Fibroblast of skin of right quadriceps (primary cell): ENCODE data around the gene ATG2A.

ENCODE experiments used
- DNase-seq: peaks from one replicate; pipeline ENCODE4 v3.0.0-alpha.2; 2013

Gene ATG2A

GRCh38 chr11:64916775-64917662 lies at the start of gene ATG2A:
Gene ATG2A (minus strand): TSS chr11:64917209. CDS start chr11:64917135, 74 bp downstream.
- peak; percentile 100 for DNase-seq

DNA sequence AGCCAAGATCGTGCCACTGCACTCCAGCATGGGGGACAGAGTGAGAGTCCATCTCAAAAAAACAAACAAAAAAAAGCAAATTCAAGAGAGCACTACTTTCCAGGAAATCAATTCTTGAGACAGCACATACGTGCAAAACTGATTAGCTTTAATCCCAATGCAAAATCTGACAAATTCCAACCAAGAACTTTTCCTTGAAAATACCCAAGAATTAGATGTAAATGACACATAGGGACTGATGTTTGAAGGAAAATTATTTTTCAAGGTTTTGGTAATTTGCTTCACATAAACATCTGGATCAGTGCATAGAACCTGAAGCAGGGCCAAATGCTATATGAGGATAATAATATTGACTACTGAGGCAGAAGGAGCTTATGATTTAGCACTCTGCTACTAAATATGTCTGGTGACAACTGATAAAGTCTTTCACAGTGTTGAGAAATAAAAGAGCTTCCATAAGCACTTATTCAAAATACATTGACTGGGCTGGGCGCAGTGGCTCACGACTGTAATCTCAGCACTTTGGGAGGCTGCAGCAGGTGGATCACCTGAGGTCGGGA lies 46.1 kb upstream of the ATG2A start:
- DNase-seq = no peak

DNA sequence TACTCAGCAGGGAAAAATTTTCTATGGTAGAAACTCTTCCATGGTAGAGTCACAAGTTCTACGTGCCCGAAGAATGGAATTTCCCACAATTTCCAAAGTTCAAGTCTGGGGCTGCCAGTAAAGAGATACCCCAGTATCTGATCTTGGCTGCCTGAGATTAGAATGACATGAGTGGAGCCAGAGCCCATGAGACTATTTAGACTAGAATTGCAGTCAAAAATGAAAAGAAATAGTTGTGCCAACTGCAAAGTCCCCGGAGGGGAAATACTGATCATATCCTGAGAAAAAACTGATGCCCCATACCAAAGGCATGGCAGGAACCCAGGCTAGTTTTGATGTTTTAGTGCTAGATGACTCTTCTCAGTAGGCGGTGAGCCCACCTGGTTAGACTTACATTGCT lies 43.7 kb upstream of the ATG2A start:
- no peak for DNase-seq

DNA sequence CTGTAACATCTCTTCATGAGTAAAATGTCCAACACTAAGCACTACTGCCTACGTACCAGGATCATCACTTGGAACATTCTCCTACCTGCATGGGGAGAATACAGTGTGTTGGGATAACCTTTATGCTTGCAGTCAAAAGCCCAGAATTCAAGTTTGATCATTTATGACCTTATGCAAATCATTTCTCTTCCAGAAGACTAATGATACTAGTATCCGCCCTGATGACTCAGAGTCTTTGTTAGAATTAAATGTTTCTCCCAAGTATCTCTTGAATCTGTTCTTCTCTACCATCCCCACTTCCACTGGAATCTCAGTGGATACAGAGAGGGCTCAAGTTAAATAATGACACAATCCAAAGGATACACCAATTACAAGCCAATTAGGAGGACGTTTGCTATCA lies 42.5 kb upstream of the ATG2A start:
- no peak for DNase-seq

DNA sequence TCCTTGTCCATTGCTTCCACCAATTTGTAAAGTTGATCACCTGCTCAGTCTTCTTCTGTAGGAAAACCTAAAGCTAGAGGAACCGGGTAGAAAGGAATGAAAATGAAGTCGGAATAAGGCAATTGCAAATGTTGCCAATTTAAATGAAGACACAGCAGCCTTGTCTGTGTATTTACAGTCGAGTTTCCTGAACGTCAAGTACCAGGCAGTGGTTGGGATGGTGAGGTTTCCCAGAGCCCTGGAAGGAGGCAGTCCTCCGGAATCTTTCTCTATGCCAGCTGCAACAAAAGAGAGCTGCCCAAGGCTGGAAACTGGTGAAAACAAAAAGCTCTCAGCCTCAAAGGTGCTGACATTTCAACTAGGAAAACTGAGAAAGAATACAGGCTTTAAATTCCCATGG lies 37.2 kb upstream of the ATG2A start:
- DNase-seq = no peak

GRCh38 chr11:64951529-64951928 lies 34.5 kb upstream of the ATG2A start:
- DNase-seq = no peak

DNA sequence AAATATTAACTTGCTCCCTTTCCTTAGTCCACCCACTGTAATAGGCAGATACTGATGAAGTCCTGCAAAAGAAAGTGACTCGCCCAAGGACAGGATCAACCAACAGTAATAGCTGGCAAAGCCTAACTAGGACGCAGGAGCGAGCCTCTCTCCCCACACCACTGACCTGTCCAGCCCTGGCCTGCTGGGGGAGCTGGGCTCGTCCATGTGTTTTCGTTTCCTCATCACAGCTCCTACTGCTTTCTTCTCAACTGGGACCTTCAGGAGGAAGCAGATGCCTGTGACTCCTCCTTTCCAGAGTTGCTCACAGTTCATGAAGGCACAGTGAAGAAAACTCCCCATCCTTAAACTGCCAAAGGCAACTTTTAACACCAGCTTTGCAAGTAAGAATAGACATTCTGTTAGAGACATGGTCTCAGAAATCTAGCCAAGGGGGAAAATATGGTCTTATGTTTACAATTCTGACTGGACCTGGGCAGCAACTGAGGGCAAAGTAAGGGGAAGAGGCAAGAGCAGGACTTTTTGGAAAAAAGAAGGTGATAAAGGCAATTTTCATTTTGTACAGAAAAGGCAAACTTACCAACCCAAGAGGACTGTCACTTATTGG lies 30.3 kb upstream of the ATG2A start:
- DNase-seq = no peak

GRCh38 chr11:64936539-64936938 lies 19.5 kb upstream of the ATG2A start:
- no peak for DNase-seq

DNA sequence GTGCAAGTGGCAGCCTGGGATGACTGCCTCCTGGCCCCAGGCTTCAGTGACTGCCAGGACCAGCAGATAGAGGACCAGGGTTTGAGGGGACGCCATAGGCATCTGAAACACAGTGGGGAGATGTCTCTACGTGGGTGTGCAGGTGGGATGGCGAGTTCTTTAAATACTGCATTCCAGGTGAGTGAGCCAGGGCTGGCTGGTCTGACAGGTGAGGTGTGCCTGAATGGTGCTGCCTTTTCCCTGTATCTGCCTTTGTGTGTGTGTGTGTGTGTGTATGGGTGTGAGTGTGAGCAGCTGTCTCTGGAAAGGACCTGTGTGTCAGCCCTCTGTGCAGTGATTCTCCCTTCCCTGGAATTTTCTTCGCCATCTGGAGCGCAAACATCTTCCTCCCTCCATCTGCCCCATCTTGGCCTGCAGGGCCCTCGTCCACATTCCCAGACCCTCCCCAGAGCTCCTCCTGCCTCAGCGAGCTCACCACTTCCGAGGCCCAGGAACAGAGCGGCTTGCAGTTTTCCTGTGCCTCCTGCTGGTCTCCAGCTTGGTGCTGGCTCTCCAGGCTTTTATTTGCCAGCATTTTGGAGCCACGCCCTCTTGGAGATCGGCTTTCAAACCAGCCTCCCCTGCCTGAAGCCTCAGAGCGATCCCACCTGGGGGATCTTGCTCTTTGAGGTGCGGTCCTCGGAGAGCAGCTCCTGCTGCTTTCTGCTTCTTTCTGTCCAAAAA lies 18.5 kb upstream of the ATG2A start, which contains the start of gene GPHA2:
TSS of gene GPHA2 (minus strand) at position 535 of the 723 bp plus-strand sequence. CDS start at position 102, 433 bp downstream.
- DNase-seq = peak; percentile 48

GRCh38 chr11:64934682-64935358 lies 17.8 kb upstream of the ATG2A start:
- no peak for DNase-seq

- DNase-seq = no peak
These were observed 17.1 kb upstream of the ATG2A start for GRCh38 chr11:64933935-64934681.

DNA sequence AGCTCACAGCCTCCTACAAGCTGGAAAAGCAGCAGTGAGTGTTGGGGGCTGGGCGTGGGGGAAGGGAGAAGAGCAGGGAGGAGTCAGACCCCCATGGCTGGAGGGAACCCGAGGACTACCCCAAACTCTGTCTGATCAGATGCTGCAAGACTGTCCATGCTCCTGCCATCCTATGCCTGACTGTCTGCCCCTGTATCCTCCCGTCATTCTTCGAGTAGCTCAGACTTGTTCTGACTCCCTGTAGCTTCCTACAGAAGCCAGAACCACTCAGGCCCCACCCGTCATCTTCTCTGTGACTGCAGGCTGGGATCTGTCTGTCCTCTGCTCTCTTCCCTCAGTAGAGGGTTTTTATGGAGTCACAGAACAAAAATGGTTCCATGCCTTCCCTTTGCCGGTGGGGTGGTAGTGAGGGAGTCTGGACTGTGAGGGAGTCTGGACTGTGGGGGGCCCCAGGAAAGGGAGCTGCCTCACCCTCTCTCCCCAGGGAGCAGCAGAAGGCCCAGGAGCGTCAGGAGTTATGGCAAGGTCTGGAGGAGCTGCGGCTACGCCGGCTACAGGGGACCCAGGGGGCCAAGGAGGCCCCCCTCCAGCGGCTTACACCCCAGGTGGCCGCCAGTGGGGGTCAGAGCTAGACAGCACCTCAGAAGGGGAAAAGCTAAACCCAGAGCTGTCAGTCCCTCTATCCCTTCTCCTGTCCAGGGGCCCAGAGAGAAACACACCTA lies 16.4 kb upstream of the ATG2A start:
- no peak for DNase-seq

GRCh38 chr11:64932324-64932723 lies 15.3 kb upstream of the ATG2A start:
- DNase-seq = no peak

- DNase-seq = no peak
These were observed 14.3 kb upstream of the ATG2A start for GRCh38 chr11:64931290-64931689.

DNA sequence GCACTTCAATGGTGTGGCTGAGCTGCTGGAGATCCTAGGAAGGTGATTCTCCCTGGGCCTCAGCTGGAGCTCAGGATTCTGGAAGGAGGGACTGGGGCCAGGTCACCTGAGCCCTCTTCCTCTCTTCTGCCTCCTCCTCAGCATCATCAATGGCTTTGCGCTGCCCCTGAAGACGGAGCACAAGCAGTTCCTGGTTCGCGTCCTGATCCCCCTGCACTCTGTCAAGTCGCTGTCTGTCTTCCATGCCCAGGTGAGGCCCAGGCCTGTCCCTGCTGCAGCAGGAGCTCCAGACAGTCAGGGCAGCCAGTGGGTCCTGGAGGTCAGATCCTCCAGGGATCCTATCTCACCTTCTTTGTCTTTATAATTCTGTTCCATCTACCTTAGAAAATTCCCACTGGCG lies 13.3 kb upstream of the ATG2A start:
- no peak for DNase-seq

- no peak for DNase-seq
These were observed 12.6 kb upstream of the ATG2A start for GRCh38 chr11:64929625-64930024.

- DNase-seq = no peak
These were observed 11.9 kb upstream of the ATG2A start for GRCh38 chr11:64928957-64929356.

- no peak for DNase-seq
These were observed 9.7 kb upstream of the ATG2A start for GRCh38 chr11:64926689-64927088.

- no peak for DNase-seq
These were observed 8.8 kb upstream of the ATG2A start for GRCh38 chr11:64925536-64926436.

DNA sequence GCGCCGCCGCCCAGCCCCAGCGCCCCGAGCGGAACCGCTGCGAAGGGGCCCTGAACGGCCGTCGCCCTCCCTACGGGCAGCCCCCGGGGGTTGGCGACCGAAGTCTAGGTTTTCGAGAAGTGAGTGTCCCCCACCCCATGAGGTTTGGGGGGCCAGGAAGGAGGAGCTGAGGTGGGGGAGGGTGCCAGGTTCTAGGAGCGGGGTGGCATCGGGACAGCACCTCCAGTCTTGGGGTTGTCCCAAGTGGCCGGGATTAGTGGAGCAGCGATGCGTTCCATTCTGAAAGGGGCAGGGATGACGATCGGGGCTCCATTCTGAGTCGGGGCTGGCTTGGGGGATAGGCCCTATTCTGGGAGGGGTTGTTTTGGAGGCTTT lies 7.9 kb upstream of the ATG2A start:
- no peak for DNase-seq
